Endothelial cell of umbilical vein (primary cell): Measurements from ENCODE around the gene HIKESHI. TPM values are rescaled to one million over a fixed set of nuclear protein-coding genes. Genes with fewer than 3 reads are reported as not detected.

Experiments
- BruUV-seq: library from RNA; stranded (reverse); fragments of 400-500 nt; replicated peaks from 2 replicates; lab custom pipeline; 2021; lab: Mats Ljungman, UMichigan
- CTCF ChIA-PET: fragments of 300-600, 350-600 bp; sonication (Branson Sonifier 250); formaldehyde crosslinking; loops from one replicate; lab custom pipeline; 2021; ENCODE audit warnings: antibody characterized with exemption, inconsistent platforms; lab: Charles Lee
- POLR2A ChIA-PET: fragments of 300-600, 350-600 bp; sonication (Branson Sonifier 250); formaldehyde crosslinking; loops from one replicate; lab custom pipeline; 2021; ENCODE audit warnings: antibody characterized with exemption, inconsistent platforms; lab: Charles Lee
- DNase-seq: peaks from one replicate; pipeline ENCODE4 v3.0.0-alpha.2; 2011; ENCODE audit warnings: low read depth, low spot score
- FAIRE-seq: peaks from 2 replicates; lab custom pipeline; 2011; peaks lifted over from hg19 to GRCh38; lab: Jason Lieb, UNC
- H2AFZ ChIP-seq: 2 replicates; pipeline ENCODE4 v1.6.0; 2012; ENCODE audit warnings: low read depth, low read length, control low read depth, inconsistent platforms
- H3K27ac ChIP-seq: 2 replicates; pipeline ENCODE4 v1.5.1; 2011; ENCODE audit warnings: low read depth, mild to moderate bottlenecking, control low read depth, low read length, moderate library complexity; ENCODE audit not compliant: insufficient read depth
- H3K27me3 ChIP-seq, 2 experiments: 2 replicates each; pipeline versions ENCODE4 v1.6.0 to v1.6.1; 2011; ENCODE audit warnings: low read length in 2 of 2, mixed read lengths in 1 of 2; ENCODE audit not compliant: control insufficient read depth in 2 of 2, insufficient read depth in 2 of 2
- H3K36me3 ChIP-seq, 2 experiments: 2 replicates in 1 of 2; 3 replicates in 1 of 2; pipeline ENCODE4 v1.5.1; 2011; ENCODE audit warnings: low read length in 2 of 2, mild to moderate bottlenecking in 1 of 2, moderate library complexity in 1 of 2; ENCODE audit not compliant: control insufficient read depth in 2 of 2, insufficient read depth in 2 of 2; ENCODE audit errors: extremely low read depth in 1 of 2
- H3K4me1 ChIP-seq: 3 replicates; pipeline ENCODE4 v1.5.1; 2011; ENCODE audit warnings: mild to moderate bottlenecking, low read length; ENCODE audit not compliant: control insufficient read depth, insufficient read depth; ENCODE audit errors: extremely low read depth
- H3K4me2 ChIP-seq: 2 replicates; pipeline ENCODE4 v1.6.1; 2011; ENCODE audit warnings: low read length, control low read depth, mixed read lengths; ENCODE audit not compliant: insufficient read depth
- H3K4me3 ChIP-seq, 3 experiments: fragments of 200-600 bp in 1 of 3; sonication (generic), shearing (Covaris generic) in 1 of 3; replicated peaks in 1 of 3; 2 replicates each; pipeline ENCODE4 v1.5.1; 2011 to 2016; ENCODE audit warnings: control low read depth in 3 of 3, low read length in 3 of 3, mild to moderate bottlenecking in 2 of 3, inconsistent platforms in 1 of 3, low read depth in 1 of 3, moderate library complexity in 1 of 3; ENCODE audit not compliant: insufficient read depth in 1 of 3
- H3K79me2 ChIP-seq: 2 replicates; pipeline ENCODE4 v1.6.0; 2012; ENCODE audit warnings: low read length, inconsistent platforms; ENCODE audit not compliant: control insufficient read depth, insufficient read depth
- H3K9ac ChIP-seq: replicated peaks from 2 replicates; pipeline ENCODE3; 2011; ENCODE audit warnings: low read length, control low read depth; ENCODE audit not compliant: insufficient read depth; ENCODE audit errors: extremely low read depth
- H3K9me1 ChIP-seq: replicated peaks from 3 replicates; pipeline ENCODE4 v1.6.0; 2011; ENCODE audit warnings: mild to moderate bottlenecking, low read length; ENCODE audit not compliant: control insufficient read depth, insufficient read depth; ENCODE audit errors: extremely low read depth
- H3K9me3 ChIP-seq: replicated peaks from 2 replicates; pipeline ENCODE4 v1.5.1; 2012; ENCODE audit warnings: low read length, inconsistent platforms; ENCODE audit not compliant: control insufficient read depth, insufficient read depth
- H4K20me1 ChIP-seq: replicated peaks from 2 replicates; pipeline ENCODE3; 2011; ENCODE audit warnings: mild to moderate bottlenecking, low read length; ENCODE audit not compliant: control insufficient read depth, insufficient read depth; ENCODE audit errors: extremely low read depth
- EZH2 ChIP-seq: IDR thresholded peaks from 2 replicates; pipeline ENCODE4 v1.6.1; 2012; ENCODE audit warnings: borderline replicate concordance, low read depth, mild to moderate bottlenecking, moderate library complexity, low read length, inconsistent platforms; ENCODE audit not compliant: severe bottlenecking
- FOS ChIP-seq: IDR thresholded peaks from 2 replicates; pipeline ENCODE4 v1.6.1; 2011; ENCODE audit warnings: mild to moderate bottlenecking, low read length, moderate library complexity, borderline replicate concordance; ENCODE audit not compliant: insufficient read depth
- GATA2 ChIP-seq: IDR thresholded peaks from 2 replicates; pipeline ENCODE4 v1.7.0; 2011; ENCODE audit warnings: low read depth, mild to moderate bottlenecking, moderate library complexity, mixed read lengths, low read length; ENCODE audit not compliant: insufficient read length, insufficient read depth
- JUN ChIP-seq: IDR thresholded peaks from 2 replicates; pipeline ENCODE4 v1.6.1; 2011; ENCODE audit warnings: borderline replicate concordance, low read depth; ENCODE audit not compliant: insufficient read length, insufficient read depth
- MYC ChIP-seq: IDR thresholded peaks from one replicate; pipeline ENCODE4 v1.6.1; 2011; ENCODE audit warnings: mild to moderate bottlenecking, low read depth, low read length
- POLR2A ChIP-seq: IDR thresholded peaks from 2 replicates; pipeline ENCODE4 v1.6.1; 2012; ENCODE audit warnings: low read depth, mild to moderate bottlenecking, control low read depth, low read length
- POLR2AphosphoS5 ChIP-seq: IDR thresholded peaks from 2 replicates; pipeline ENCODE4 v1.6.1; 2012; ENCODE audit warnings: low read depth, mild to moderate bottlenecking, control low read depth, low read length, moderate library complexity; ENCODE audit not compliant: insufficient read depth
- dilution Hi-C: fragments of 300-500 bp; cut with MboI; formaldehyde crosslinking; loops from one replicate; pipeline ENCODE4 v1.15.0; 2019; ENCODE audit warnings: low sequenced_read_pairs; ENCODE audit not compliant: extremely low pct_ligation_motif_present
- intact Hi-C: fragments of 100-400 bp; cut with micrococcal nuclease; formaldehyde crosslinking; loops from one replicate; pipeline ENCODE4 v1.10.0; 2022
- polyA plus RNA-seq, 4 experiments: library from polyadenylated mRNA; depleted of rRNA in 3 of 4; stranded (reverse) in 3 of 4; unstranded in 1 of 4; fragments of >200 nt; gene quantifications; 2 replicates each; pipeline versions ENCODE4 v1.2.1 to v1.2.3, GENCODE V29; 2011 to 2012; ENCODE audit warnings: missing spikeins in 1 of 4
- total RNA-seq: library from RNA; stranded (reverse); gene quantifications from 2 replicates; pipeline ENCODE4 v1.2.3, GENCODE V29; 2021
- TF ChIP-seq, protein P1 (sequence below): IDR thresholded peaks from 2 replicates; pipeline ENCODE4 v1.6.1; 2011; ENCODE audit not compliant: insufficient read depth, insufficient read length
- TF ChIP-seq, protein P2 (sequence below), 2 donors: IDR thresholded peaks; 1 replicate in 1 of 2; 2 replicates in 1 of 2; pipeline ENCODE4 v1.5.1; 2011; ENCODE audit warnings: low read length in 2 of 2, mild to moderate bottlenecking in 2 of 2, moderate library complexity in 2 of 2, control low read depth in 1 of 2, inconsistent platforms in 1 of 2, low read depth in 1 of 2; ENCODE audit not compliant: insufficient read depth in 1 of 2; ENCODE audit errors: extremely low read depth in 1 of 2

The HIKESHI gene
- total and polyA plus RNA-seq, 2 donors (not counting 3 experiments of a cell fraction or from before 2014, with no cell fraction given), result 40.2 to 66.9 TPM

DNA sequence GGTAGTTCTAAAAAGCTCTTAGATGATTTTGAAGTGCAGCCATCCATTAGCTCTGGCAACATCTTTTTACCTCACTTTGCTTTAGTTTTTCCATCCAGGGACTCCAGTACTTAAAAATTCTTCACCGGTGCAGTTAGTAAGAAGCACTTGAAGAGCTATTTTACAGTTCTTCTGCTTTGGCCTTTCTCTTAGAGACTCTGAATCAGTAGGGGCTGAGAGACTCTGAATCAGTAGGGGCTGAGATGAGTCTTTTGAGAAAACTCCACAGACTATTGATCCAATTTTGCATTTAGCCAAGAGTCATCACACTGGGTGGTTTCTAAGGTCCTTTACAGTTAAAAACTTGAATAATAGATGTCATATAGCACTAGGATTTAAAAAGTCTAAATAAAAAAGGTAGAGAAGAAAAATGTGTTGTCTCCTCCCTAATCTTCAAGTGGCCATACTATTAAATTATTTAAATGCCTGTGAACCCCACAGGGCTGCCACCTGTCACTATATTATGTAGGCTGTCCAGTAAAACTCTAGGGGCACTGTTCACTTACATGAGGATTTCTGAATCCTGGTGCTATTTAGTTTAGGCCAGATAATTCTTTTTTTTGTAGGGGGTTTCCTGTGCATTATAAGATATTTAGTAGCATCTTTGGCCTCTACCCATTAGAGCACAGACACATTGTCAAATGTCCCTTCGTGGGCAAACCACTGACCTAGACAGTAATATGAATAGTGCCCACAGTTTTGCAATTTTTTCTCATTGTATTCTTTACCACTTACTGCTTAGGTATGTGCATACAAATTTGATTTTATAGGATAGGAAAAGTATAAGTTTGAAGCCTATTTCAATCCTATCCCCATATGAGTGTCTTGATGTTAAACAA, 26.3 kb upstream of the HIKESHI start:
- Histone ChIP-seq H3K9me3 (no peaks in the 10 kb centered on the region), H4K20me1 (peaks cover 2% of the 10 kb centered on the region), H3K79me2 (peaks cover 18% of the 10 kb centered on the region), H3K27ac (no peak overlapping the region), H3K4me1 (no peaks in the 10 kb centered on the region), H2AFZ (no peak overlapping the region), H3K27me3 (no peaks in the 10 kb centered on the region), H3K4me3 (no peak overlapping the region), H3K9ac (no peak overlapping the region), H3K36me3 (peaks cover 0 to 8% of the 10 kb centered on the region in 2 experiments), H3K4me2 (no peak overlapping the region), H3K9me1 (no peaks in the 10 kb centered on the region)
- ChIA-PET POLR2A (no interaction called here), CTCF (interaction anchor here (0.7 to 1.4 kb wide), 3 partner anchors 10 to 336 kb away, joined by 3 to 4 read pairs (median 3); no protein-coding TSS in a partner anchor)
- no TSS peak for BruUV-seq
- intact Hi-C loops (no loop called here), dilution Hi-C loops (no loop called here)
- no peak for FAIRE-seq
- DNase-seq, result no peak
- TF ChIP-seq, protein P1, sequence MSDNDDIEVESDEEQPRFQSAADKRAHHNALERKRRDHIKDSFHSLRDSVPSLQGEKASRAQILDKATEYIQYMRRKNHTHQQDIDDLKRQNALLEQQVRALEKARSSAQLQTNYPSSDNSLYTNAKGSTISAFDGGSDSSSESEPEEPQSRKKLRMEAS, result no peak
- TF ChIP-seq JUN (no peak), MYC (no peak), FOS (no peak), EZH2 (no peak), POLR2AphosphoS5 (no peak), POLR2A (no peak), GATA2 (no peak)
- TF ChIP-seq, protein P2, sequence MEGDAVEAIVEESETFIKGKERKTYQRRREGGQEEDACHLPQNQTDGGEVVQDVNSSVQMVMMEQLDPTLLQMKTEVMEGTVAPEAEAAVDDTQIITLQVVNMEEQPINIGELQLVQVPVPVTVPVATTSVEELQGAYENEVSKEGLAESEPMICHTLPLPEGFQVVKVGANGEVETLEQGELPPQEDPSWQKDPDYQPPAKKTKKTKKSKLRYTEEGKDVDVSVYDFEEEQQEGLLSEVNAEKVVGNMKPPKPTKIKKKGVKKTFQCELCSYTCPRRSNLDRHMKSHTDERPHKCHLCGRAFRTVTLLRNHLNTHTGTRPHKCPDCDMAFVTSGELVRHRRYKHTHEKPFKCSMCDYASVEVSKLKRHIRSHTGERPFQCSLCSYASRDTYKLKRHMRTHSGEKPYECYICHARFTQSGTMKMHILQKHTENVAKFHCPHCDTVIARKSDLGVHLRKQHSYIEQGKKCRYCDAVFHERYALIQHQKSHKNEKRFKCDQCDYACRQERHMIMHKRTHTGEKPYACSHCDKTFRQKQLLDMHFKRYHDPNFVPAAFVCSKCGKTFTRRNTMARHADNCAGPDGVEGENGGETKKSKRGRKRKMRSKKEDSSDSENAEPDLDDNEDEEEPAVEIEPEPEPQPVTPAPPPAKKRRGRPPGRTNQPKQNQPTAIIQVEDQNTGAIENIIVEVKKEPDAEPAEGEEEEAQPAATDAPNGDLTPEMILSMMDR (IDR thresholded peaks at IDR 0.05; ENCODE audit: extremely low read depth in 1 of 2, insufficient read depth in 1 of 2, low read depth in 1 of 2, low read length in 2 of 2), result no peak
